OCI-LY3 (cell line): ENCODE data around the gene KIAA1328.

Experiments
- EZH2phosphoT487 ChIP-seq: fragments of 200-600 bp; shearing (Covaris generic); IDR thresholded peaks from 2 replicates; pipeline ENCODE4 v1.6.1; 2018; ENCODE audit warnings: antibody characterized with exemption, mixed run types, low read depth
- TF ChIP-seq, protein P1 (sequence below): fragments of 200-600, 300-600 bp; sonication (generic); IDR thresholded peaks from 2 replicates; pipeline ENCODE4 v1.5.1; 2014; ENCODE audit warnings: antibody characterized with exemption, low read length, low read depth

- TF ChIP-seq, protein P1, sequence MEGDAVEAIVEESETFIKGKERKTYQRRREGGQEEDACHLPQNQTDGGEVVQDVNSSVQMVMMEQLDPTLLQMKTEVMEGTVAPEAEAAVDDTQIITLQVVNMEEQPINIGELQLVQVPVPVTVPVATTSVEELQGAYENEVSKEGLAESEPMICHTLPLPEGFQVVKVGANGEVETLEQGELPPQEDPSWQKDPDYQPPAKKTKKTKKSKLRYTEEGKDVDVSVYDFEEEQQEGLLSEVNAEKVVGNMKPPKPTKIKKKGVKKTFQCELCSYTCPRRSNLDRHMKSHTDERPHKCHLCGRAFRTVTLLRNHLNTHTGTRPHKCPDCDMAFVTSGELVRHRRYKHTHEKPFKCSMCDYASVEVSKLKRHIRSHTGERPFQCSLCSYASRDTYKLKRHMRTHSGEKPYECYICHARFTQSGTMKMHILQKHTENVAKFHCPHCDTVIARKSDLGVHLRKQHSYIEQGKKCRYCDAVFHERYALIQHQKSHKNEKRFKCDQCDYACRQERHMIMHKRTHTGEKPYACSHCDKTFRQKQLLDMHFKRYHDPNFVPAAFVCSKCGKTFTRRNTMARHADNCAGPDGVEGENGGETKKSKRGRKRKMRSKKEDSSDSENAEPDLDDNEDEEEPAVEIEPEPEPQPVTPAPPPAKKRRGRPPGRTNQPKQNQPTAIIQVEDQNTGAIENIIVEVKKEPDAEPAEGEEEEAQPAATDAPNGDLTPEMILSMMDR, result no peak
- no peak for TF ChIP-seq EZH2phosphoT487
Measured at GRCh38 chr18:37179384-37179783, 350.5 kb downstream of the KIAA1328 start.
